Panc1 (cell line): Measurements from ENCODE around the gene SUMO1. TPM values are rescaled to one million over a fixed set of nuclear protein-coding genes. Genes with fewer than 3 reads are reported as not detected.

Experiments
- ATAC-seq: fragments of 200-7000 bp; cut with Tn5 transposase; 2 replicates; pipeline ENCODE4 v1.9.1; 2020; ENCODE audit warnings: mild to moderate bottlenecking, moderate library complexity
- BruUV-seq: library from RNA; stranded (reverse); fragments of 400-500 nt; replicated peaks from 2 replicates; lab custom pipeline; 2021; lab: Mats Ljungman, UMichigan
- CTCF ChIA-PET: fragments of 300-600 bp; sonication (Branson Sonifier 250); formaldehyde crosslinking; loops from one replicate; lab custom pipeline; 2022; ENCODE audit warnings: antibody characterized with exemption; lab: Charles Lee
- POLR2A ChIA-PET: fragments of 300-600 bp; sonication (Branson Sonifier 250); formaldehyde crosslinking; loops from one replicate; lab custom pipeline; 2022; ENCODE audit warnings: antibody characterized with exemption; lab: Charles Lee
- DNase-seq: peaks from one replicate; pipeline ENCODE4 v3.0.0-alpha.2; 2010; ENCODE audit warnings: low read depth, low spot score
- H3K27ac ChIP-seq: 2 replicates; pipeline ENCODE4 v1.5.1; 2011; ENCODE audit warnings: mild to moderate bottlenecking, low read length, inconsistent platforms
- H3K27me3 ChIP-seq: fragments of 200-500 bp; sonication (Bioruptor generic); 2 replicates; pipeline ENCODE4 v1.6.0; 2014; ENCODE audit warnings: low read length, inconsistent platforms; ENCODE audit not compliant: control insufficient read depth, insufficient read depth
- H3K36me3 ChIP-seq: fragments of 200-500 bp; sonication (Bioruptor generic); 2 replicates; pipeline ENCODE4 v1.5.1; 2014; ENCODE audit warnings: inconsistent platforms, mild to moderate bottlenecking, low read length, moderate library complexity; ENCODE audit not compliant: control insufficient read depth, insufficient read depth
- H3K4me1 ChIP-seq: 2 replicates; pipeline ENCODE4 v1.5.1; 2011; ENCODE audit warnings: inconsistent platforms, mild to moderate bottlenecking, low read length, moderate library complexity; ENCODE audit not compliant: control insufficient read depth, insufficient read depth
- H3K4me3 ChIP-seq, 2 experiments: 2 replicates each; pipeline ENCODE4 v1.5.1; 2011 to 2012; ENCODE audit warnings: low read depth in 2 of 2, low read length in 2 of 2, mild to moderate bottlenecking in 2 of 2, inconsistent platforms in 1 of 2, moderate library complexity in 1 of 2
- H3K9me3 ChIP-seq: fragments of 200-500 bp; sonication (Bioruptor generic); 2 replicates; pipeline ENCODE4 v1.5.1; 2014; ENCODE audit warnings: low read depth, mild to moderate bottlenecking, inconsistent platforms, low read length, moderate library complexity; ENCODE audit not compliant: control insufficient read depth, insufficient read depth
- POLR2AphosphoS5 ChIP-seq: IDR thresholded peaks from 2 replicates; pipeline ENCODE4 v1.6.1; 2012; ENCODE audit warnings: mild to moderate bottlenecking, low read depth, low read length, moderate library complexity
- SIN3A ChIP-seq: IDR thresholded peaks from 2 replicates; pipeline ENCODE4 v1.6.1; 2012; ENCODE audit warnings: low read depth, mild to moderate bottlenecking, low read length, moderate library complexity, borderline replicate concordance; ENCODE audit not compliant: insufficient read depth
- TCF7L2 ChIP-seq: IDR thresholded peaks from 2 replicates; pipeline ENCODE4 v1.6.1; 2011; ENCODE audit warnings: mild to moderate bottlenecking, low read depth, low read length, inconsistent platforms
- in situ Hi-C: cut with HindIII; loops from 2 replicates; pipeline ENCODE4 v1.10.0; 2016; ENCODE audit warnings: low sequenced_read_pairs, low pct_unique_long_range_greater_than_20kb
- intact Hi-C: fragments of 100-400 bp; cut with micrococcal nuclease; formaldehyde crosslinking; loops from one replicate; pipeline ENCODE4 v1.10.0; 2022; ENCODE audit not compliant: unreplicated experiment
- total RNA-seq: library from RNA; stranded (reverse); gene quantifications from one replicate; pipeline ENCODE4 v1.2.1, GENCODE V29; 2021; ENCODE audit not compliant: unreplicated experiment
- TF ChIP-seq, protein P1 (sequence below), 2 experiments: IDR thresholded peaks; 2 replicates each; pipeline ENCODE4 v1.6.1; 2011 to 2012; ENCODE audit warnings: low read depth in 2 of 2, control low read depth in 1 of 2, low read length in 1 of 2, mild to moderate bottlenecking in 1 of 2, moderate library complexity in 1 of 2; ENCODE audit not compliant: insufficient read depth in 1 of 2
- TF ChIP-seq, protein P2 (sequence below): fragments of 450-650 bp; IDR thresholded peaks from 2 replicates; pipeline ENCODE4 v1.5.1; 2017; ENCODE audit warnings: mild to moderate bottlenecking

SUMO1 gene
- total RNA-seq, 1 experiment from 2014 or later = 137 TPM

DNA sequence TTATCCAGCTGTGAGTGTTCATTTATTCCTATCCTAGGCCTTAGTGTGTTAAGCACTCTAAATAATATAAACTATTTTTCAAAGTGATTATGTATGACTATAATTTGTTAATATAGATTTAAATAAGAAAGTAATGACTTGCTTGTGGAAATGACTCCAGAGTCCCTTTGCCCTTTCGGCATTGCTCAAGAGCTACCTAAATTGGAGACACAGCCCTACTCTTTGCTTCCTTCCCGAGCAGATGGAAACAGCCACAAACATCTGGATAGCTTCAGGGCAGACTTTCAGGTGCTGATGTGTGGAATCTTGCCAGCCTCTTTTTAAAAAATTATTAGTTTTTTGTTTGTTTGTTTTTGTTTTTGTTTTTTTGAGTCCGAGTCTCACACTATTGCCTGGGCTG, 44.0 kb downstream of the SUMO1 start:
- POLR2A ChIA-PET = no interaction called here

DNA sequence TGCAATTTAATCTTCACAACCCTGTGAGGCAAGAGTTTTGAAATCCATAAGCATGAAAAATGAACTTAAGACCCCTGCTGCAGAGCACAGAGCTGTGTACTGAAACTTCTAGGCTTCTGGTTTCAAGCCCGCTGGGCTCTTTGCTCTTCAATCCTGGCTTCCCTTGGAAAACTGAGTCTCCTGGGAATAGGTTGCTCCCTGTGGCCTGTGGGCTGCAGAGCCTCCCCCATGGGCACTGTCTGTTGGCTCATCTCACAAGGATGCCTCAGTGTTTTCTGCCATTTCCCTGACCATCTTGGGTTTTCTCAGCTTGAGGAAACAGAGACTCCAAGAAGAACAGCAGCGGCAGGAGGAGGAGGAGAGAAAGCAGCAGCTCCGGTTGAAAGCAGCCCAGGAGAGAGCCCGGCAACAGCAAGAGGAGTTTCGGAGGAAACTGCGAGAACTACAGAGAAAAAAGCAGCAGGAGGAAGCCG, 44.5 kb downstream of the SUMO1 start:
- TF ChIP-seq, protein P1, sequence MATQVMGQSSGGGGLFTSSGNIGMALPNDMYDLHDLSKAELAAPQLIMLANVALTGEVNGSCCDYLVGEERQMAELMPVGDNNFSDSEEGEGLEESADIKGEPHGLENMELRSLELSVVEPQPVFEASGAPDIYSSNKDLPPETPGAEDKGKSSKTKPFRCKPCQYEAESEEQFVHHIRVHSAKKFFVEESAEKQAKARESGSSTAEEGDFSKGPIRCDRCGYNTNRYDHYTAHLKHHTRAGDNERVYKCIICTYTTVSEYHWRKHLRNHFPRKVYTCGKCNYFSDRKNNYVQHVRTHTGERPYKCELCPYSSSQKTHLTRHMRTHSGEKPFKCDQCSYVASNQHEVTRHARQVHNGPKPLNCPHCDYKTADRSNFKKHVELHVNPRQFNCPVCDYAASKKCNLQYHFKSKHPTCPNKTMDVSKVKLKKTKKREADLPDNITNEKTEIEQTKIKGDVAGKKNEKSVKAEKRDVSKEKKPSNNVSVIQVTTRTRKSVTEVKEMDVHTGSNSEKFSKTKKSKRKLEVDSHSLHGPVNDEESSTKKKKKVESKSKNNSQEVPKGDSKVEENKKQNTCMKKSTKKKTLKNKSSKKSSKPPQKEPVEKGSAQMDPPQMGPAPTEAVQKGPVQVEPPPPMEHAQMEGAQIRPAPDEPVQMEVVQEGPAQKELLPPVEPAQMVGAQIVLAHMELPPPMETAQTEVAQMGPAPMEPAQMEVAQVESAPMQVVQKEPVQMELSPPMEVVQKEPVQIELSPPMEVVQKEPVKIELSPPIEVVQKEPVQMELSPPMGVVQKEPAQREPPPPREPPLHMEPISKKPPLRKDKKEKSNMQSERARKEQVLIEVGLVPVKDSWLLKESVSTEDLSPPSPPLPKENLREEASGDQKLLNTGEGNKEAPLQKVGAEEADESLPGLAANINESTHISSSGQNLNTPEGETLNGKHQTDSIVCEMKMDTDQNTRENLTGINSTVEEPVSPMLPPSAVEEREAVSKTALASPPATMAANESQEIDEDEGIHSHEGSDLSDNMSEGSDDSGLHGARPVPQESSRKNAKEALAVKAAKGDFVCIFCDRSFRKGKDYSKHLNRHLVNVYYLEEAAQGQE (IDR thresholded peaks at IDR 0.05; ENCODE audit: insufficient read depth in 1 of 2, low read depth in 2 of 2, low read length in 1 of 2) = no peak
- TF ChIP-seq SIN3A (no peak), POLR2AphosphoS5 (no peak), TCF7L2 (no peak)
- TF ChIP-seq, protein P2, sequence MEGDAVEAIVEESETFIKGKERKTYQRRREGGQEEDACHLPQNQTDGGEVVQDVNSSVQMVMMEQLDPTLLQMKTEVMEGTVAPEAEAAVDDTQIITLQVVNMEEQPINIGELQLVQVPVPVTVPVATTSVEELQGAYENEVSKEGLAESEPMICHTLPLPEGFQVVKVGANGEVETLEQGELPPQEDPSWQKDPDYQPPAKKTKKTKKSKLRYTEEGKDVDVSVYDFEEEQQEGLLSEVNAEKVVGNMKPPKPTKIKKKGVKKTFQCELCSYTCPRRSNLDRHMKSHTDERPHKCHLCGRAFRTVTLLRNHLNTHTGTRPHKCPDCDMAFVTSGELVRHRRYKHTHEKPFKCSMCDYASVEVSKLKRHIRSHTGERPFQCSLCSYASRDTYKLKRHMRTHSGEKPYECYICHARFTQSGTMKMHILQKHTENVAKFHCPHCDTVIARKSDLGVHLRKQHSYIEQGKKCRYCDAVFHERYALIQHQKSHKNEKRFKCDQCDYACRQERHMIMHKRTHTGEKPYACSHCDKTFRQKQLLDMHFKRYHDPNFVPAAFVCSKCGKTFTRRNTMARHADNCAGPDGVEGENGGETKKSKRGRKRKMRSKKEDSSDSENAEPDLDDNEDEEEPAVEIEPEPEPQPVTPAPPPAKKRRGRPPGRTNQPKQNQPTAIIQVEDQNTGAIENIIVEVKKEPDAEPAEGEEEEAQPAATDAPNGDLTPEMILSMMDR = no peak
- CTCF ChIA-PET = no interaction called here
- H3K4me1 ChIP-seq = no peaks in the 10 kb centered on the region
- H3K27ac ChIP-seq = no peak overlapping the region
- H3K27me3 ChIP-seq = no peaks in the 10 kb centered on the region
- in situ Hi-C loops = no loop called here
- no peaks in the 10 kb centered on the region for H3K36me3 ChIP-seq
- H3K4me3 ChIP-seq = no peak overlapping the region
- no peak for ATAC-seq
- DNase-seq = no peak
- H3K9me3 ChIP-seq = no peaks in the 10 kb centered on the region
- intact Hi-C loops = no loop called here
- POLR2A ChIA-PET = interaction anchor here (0.6 kb wide), 1 partner anchor 106 kb away, joined by 13 read pairs; no protein-coding TSS in a partner anchor
- BruUV-seq = no TSS peak

More for the DNA sequence above, 44.0 kb downstream of the SUMO1 start:
- intact Hi-C loops = no loop called here
- no peaks in the 10 kb centered on the region for H3K27me3 ChIP-seq
- TF ChIP-seq POLR2AphosphoS5 = no peak
- TF ChIP-seq TCF7L2 = no peak
- no peak for TF ChIP-seq SIN3A
- TF ChIP-seq, protein P2 = no peak
- TF ChIP-seq, protein P1 (IDR thresholded peaks at IDR 0.05; ENCODE audit: insufficient read depth in 1 of 2, low read depth in 2 of 2, low read length in 1 of 2) = no peak
- H3K27ac ChIP-seq = no peak overlapping the region
- no peak overlapping the region for H3K4me3 ChIP-seq
- no peaks in the 10 kb centered on the region for H3K9me3 ChIP-seq
- no peaks in the 10 kb centered on the region for H3K4me1 ChIP-seq
- H3K36me3 ChIP-seq = no peaks in the 10 kb centered on the region
- ATAC-seq (no peak), DNase-seq (no peak)
- in situ Hi-C loops = no loop called here
- CTCF ChIA-PET = no interaction called here
- BruUV-seq = no TSS peak
